Endometrial microvascular endothelial cells (primary cell): ENCODE results near the gene CXCL3. TPM values are rescaled to one million over a fixed set of nuclear protein-coding genes. Genes with fewer than 3 reads are reported as not detected.

Experiments
- in situ Hi-C: cut with HindIII; loops from 2 replicates; pipeline ENCODE4 v1.10.0; 2017; ENCODE audit warnings: low sequenced_read_pairs, low pct_unique_long_range_greater_than_20kb; ENCODE audit errors: inconsistent ontology term
- total RNA-seq: library from RNA; depleted of rRNA; stranded (reverse); fragments of >200 nt; gene quantifications from one replicate; pipeline ENCODE4 v1.2.3, GENCODE V29; 2015; ENCODE audit errors: inconsistent ontology term

CXCL3 gene
- total RNA-seq, 1 donor from 2014 or later, result 2.7 TPM

GRCh38 chr4:73989031-73989430, 49.5 kb downstream of the CXCL3 start:
- in situ Hi-C loops, result no loop called here

GRCh38 chr4:73988061-73988460, 50.4 kb downstream of the CXCL3 start, which contains the start of gene PPBP:
PPBP (minus strand) TSS chr4:73988190; CDS start chr4:73988103, 87 bp downstream.
- in situ Hi-C loops, result no loop called here

Other genes with a start within 250 kb of the CXCL3 start
- 40.2 TPM for gene CXCL6, start 202.0 kb downstream of the CXCL3 start, total RNA-seq
- gene PF4V1, start 185.4 kb downstream of the CXCL3 start, total RNA-seq, result 0.65 TPM
- gene CXCL1, start 169.3 kb downstream of the CXCL3 start, total RNA-seq, result 393 TPM
- gene PF4, start 56.7 kb downstream of the CXCL3 start, total RNA-seq, result not detected
- not detected for gene PPBP, start 50.5 kb downstream of the CXCL3 start, total RNA-seq
- gene CXCL5, start 40.0 kb downstream of the CXCL3 start, total RNA-seq, result 0.74 TPM
- gene CXCL2, start 60.5 kb upstream of the CXCL3 start, total RNA-seq, result 5.9 TPM
- 18.1 TPM for gene MTHFD2L, start 119.4 kb upstream of the CXCL3 start, total RNA-seq